ENCODE results near the gene ANO5. TPM values are rescaled to one million over a fixed set of nuclear protein-coding genes. Genes with fewer than 3 reads are reported as not detected.
A peak's percentile ranks its signal among the peaks of the same experiment; 100 is the strongest.

ANO5 gene
- total and polyA plus RNA-seq, 4 donors: 0.22 to 3.6 (median 1.9) TPM

- ATAC-seq (ENCODE audit: insufficient read depth, low FRiP score): no peak
- Histone ChIP-seq H3K4me3 (no peak overlapping the region), H3K9me3 (ENCODE audit: control insufficient read depth in 4 of 4, insufficient read depth in 3 of 4, low read length in 3 of 4) (no peaks in the 10 kb centered on the region), H3K27me3 (ENCODE audit: control insufficient read depth in 3 of 3, insufficient read depth in 3 of 3, low read length in 2 of 3) (no peaks in the 10 kb centered on the region), H3K36me3 (ENCODE audit: control insufficient read depth in 4 of 4, insufficient read depth in 4 of 4, low read length in 4 of 4) (no peaks in the 10 kb centered on the region), H3K9ac (ENCODE audit: insufficient read depth in 1 of 2, low read length in 2 of 2) (no peak overlapping the region), H3K27ac (ENCODE audit: low read depth in 1 of 2, low read length in 1 of 2) (no peak overlapping the region), H3K4me1 (ENCODE audit: control insufficient read depth in 5 of 5, insufficient read depth in 5 of 5, low read length in 5 of 5) (no peaks in the 10 kb centered on the region)
- no peak for DNase-seq
- no peak for TF ChIP-seq CTCF (IDR thresholded peaks at IDR 0.05; ENCODE audit: control extremely low read depth, extremely low read depth)
Measured at GRCh38 chr11:22302368-22302767, 109.5 kb downstream of the ANO5 start.

- no peak overlapping the region for H3K27ac ChIP-seq (ENCODE audit: low read depth in 1 of 2, low read length in 1 of 2)
- no peaks in the 10 kb centered on the region for H3K36me3 ChIP-seq (ENCODE audit: control insufficient read depth in 4 of 4, insufficient read depth in 4 of 4, low read length in 4 of 4)
- no peaks in the 10 kb centered on the region for H3K4me1 ChIP-seq (ENCODE audit: control insufficient read depth in 5 of 5, insufficient read depth in 5 of 5, low read length in 5 of 5)
- DNase-seq (peak in 2 of 3 donors; percentile 38 to 50), ATAC-seq (ENCODE audit: insufficient read depth, low FRiP score) (no peak)
- H3K27me3 ChIP-seq (ENCODE audit: control insufficient read depth in 3 of 3, insufficient read depth in 3 of 3, low read length in 2 of 3): no peaks in the 10 kb centered on the region
- H3K9ac ChIP-seq (ENCODE audit: insufficient read depth in 1 of 2, low read length in 2 of 2): no peak overlapping the region
- no peaks in the 10 kb centered on the region for H3K9me3 ChIP-seq (ENCODE audit: control insufficient read depth in 4 of 4, insufficient read depth in 3 of 4, low read length in 3 of 4)
- peak; percentile 36 for TF ChIP-seq CTCF (IDR thresholded peaks at IDR 0.05; ENCODE audit: control extremely low read depth, extremely low read depth)
- 47 to 53% methylated on average over 5 of the region's 5 CpGs for WGBS, 2 donors
- H3K4me3 ChIP-seq: no peak overlapping the region
Measured at GRCh38 chr11:22304337-22304961, 111.6 kb downstream of the ANO5 start.

- no peak for ATAC-seq (ENCODE audit: insufficient read depth, low FRiP score)
- WGBS, 2 donors: 91 to 93% methylated on average over 15 of the region's 15 CpGs
Measured at GRCh38 chr11:22317656-22318055, 124.8 kb downstream of the ANO5 start.

More at GRCh38 chr11:22317656-22318055, 124.8 kb downstream of the ANO5 start:
- H3K9ac ChIP-seq (ENCODE audit: insufficient read depth in 1 of 2, low read length in 2 of 2): no peak overlapping the region
- no peaks in the 10 kb centered on the region for H3K36me3 ChIP-seq (ENCODE audit: control insufficient read depth in 4 of 4, insufficient read depth in 4 of 4, low read length in 4 of 4)
- no peak for TF ChIP-seq CTCF (IDR thresholded peaks at IDR 0.05; ENCODE audit: control extremely low read depth, extremely low read depth)
- H3K27ac ChIP-seq (ENCODE audit: low read depth in 1 of 2, low read length in 1 of 2): no peak overlapping the region
- no peak for DNase-seq
- H3K9me3 ChIP-seq (ENCODE audit: control insufficient read depth in 4 of 4, insufficient read depth in 3 of 4, low read length in 3 of 4): no peaks in the 10 kb centered on the region
- no peaks in the 10 kb centered on the region for H3K27me3 ChIP-seq (ENCODE audit: control insufficient read depth in 3 of 3, insufficient read depth in 3 of 3, low read length in 2 of 3)
- no peak overlapping the region for H3K4me3 ChIP-seq
- no peaks in the 10 kb centered on the region for H3K4me1 ChIP-seq (ENCODE audit: control insufficient read depth in 5 of 5, insufficient read depth in 5 of 5, low read length in 5 of 5)
